Tibial nerve (tissue), 4 donors: ENCODE results near the gene ACOXL.

ENCODE experiments used
- EP300 ChIP-seq, 2 donors: sonication (generic); formaldehyde crosslinking; IDR thresholded peaks; one replicate each; pipeline ENCODE4 v1.6.1; 2017; ENCODE audit warnings: antibody characterized with exemption in 2 of 2, mild to moderate bottlenecking in 1 of 2
- POLR2A ChIP-seq, 2 donors: fragments of 450-650 bp; IDR thresholded peaks; one replicate each; pipeline ENCODE4 v1.6.1; 2017; ENCODE audit warnings: antibody characterized with exemption in 2 of 2, mild to moderate bottlenecking in 2 of 2, moderate library complexity in 2 of 2
- TF ChIP-seq, protein P1 (sequence below), 5 experiments: fragments of 200-600 bp in 3 of 5; fragments of 450-650 bp in 2 of 5; sonication (generic) in 3 of 5; IDR thresholded peaks; one replicate each; pipeline ENCODE4 v1.5.1; 2016 to 2019; ENCODE audit warnings: antibody characterized with exemption in 5 of 5, mild to moderate bottlenecking in 3 of 5, moderate library complexity in 2 of 5

DNA sequence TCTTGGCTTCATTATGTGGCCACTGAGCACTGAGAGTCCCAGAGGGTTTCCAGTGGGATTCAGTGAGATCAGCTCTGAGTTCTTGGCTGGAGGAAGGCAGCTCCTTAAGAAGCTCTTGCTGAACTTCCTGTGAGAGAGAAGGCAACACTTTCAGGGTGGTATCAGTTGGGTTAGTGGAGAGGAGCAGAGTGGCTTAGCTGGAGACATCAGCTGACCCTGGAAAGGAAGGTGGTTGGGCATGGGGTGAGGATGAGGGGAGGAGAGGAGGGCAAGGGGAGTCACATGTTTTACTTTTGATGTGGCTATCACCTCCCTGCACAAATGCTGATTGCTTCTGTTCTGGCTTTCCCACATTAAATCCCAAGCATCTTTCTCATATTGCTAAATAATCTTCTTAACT is 95.1 kb downstream of the ACOXL start:
- TF ChIP-seq POLR2A (IDR thresholded peaks at IDR 0.05) (no peak), EP300 (IDR thresholded peaks at IDR 0.05) (no peak)
- TF ChIP-seq, protein P1, sequence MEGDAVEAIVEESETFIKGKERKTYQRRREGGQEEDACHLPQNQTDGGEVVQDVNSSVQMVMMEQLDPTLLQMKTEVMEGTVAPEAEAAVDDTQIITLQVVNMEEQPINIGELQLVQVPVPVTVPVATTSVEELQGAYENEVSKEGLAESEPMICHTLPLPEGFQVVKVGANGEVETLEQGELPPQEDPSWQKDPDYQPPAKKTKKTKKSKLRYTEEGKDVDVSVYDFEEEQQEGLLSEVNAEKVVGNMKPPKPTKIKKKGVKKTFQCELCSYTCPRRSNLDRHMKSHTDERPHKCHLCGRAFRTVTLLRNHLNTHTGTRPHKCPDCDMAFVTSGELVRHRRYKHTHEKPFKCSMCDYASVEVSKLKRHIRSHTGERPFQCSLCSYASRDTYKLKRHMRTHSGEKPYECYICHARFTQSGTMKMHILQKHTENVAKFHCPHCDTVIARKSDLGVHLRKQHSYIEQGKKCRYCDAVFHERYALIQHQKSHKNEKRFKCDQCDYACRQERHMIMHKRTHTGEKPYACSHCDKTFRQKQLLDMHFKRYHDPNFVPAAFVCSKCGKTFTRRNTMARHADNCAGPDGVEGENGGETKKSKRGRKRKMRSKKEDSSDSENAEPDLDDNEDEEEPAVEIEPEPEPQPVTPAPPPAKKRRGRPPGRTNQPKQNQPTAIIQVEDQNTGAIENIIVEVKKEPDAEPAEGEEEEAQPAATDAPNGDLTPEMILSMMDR (IDR thresholded peaks at IDR 0.05), result no peak
